ENCODE results near the gene RCN1. TPM values are rescaled to one million over a fixed set of nuclear protein-coding genes. Genes with fewer than 3 reads are reported as not detected.

RCN1 gene
- total RNA-seq, 1 donor from 2014 or later: 200 TPM

DNA sequence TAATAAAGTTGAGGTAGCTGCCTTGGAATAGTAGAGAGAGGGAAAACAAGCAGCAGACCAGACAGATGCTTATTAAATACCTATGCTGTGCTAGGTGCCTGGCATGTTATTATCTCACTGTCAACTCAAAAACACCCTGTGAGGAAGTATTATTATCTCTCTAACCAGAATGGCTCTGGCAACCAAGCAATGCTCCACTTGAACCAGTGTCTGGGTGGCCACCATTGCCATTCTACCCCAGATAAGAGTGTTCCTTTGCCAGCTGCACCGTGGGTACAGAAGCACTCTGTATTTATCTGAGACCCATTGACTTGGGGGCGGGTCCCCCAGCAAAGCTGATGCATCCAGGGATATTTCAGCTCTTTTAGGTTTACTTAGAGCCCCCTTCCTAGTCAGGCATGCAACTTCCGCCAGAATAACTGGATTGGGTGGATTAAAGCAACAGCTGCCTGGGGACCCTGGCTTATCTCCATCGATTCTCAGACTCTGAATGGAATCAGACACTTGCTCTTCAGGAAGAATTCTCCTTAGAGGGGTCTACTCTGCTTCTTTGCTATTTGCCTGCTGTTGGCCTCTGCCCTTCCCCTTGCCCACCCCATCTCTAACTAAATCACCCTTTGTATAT lies 49.1 kb downstream of the RCN1 start:
- no peaks in the 10 kb centered on the region for H3K36me3 Mint-ChIP-seq (ENCODE audit: unreplicated experiment)
- no peak for DNase-seq
- H3K4me3 Mint-ChIP-seq (ENCODE audit: unreplicated experiment): no peak overlapping the region
- no peak overlapping the region for H3K27ac Mint-ChIP-seq (ENCODE audit: unreplicated experiment)
- H3K27me3 Mint-ChIP-seq (ENCODE audit: unreplicated experiment): no peaks in the 10 kb centered on the region
- peaks cover 1% of the 10 kb centered on the region for H3K9me3 Mint-ChIP-seq (ENCODE audit: unreplicated experiment)
- no peaks in the 10 kb centered on the region for H3K4me1 Mint-ChIP-seq (ENCODE audit: low read depth, unreplicated experiment)
- TF ChIP-seq, protein P1, sequence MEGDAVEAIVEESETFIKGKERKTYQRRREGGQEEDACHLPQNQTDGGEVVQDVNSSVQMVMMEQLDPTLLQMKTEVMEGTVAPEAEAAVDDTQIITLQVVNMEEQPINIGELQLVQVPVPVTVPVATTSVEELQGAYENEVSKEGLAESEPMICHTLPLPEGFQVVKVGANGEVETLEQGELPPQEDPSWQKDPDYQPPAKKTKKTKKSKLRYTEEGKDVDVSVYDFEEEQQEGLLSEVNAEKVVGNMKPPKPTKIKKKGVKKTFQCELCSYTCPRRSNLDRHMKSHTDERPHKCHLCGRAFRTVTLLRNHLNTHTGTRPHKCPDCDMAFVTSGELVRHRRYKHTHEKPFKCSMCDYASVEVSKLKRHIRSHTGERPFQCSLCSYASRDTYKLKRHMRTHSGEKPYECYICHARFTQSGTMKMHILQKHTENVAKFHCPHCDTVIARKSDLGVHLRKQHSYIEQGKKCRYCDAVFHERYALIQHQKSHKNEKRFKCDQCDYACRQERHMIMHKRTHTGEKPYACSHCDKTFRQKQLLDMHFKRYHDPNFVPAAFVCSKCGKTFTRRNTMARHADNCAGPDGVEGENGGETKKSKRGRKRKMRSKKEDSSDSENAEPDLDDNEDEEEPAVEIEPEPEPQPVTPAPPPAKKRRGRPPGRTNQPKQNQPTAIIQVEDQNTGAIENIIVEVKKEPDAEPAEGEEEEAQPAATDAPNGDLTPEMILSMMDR (IDR thresholded peaks at IDR 0.05; ENCODE audit: partially characterized antibody, unreplicated experiment): no peak

DNA sequence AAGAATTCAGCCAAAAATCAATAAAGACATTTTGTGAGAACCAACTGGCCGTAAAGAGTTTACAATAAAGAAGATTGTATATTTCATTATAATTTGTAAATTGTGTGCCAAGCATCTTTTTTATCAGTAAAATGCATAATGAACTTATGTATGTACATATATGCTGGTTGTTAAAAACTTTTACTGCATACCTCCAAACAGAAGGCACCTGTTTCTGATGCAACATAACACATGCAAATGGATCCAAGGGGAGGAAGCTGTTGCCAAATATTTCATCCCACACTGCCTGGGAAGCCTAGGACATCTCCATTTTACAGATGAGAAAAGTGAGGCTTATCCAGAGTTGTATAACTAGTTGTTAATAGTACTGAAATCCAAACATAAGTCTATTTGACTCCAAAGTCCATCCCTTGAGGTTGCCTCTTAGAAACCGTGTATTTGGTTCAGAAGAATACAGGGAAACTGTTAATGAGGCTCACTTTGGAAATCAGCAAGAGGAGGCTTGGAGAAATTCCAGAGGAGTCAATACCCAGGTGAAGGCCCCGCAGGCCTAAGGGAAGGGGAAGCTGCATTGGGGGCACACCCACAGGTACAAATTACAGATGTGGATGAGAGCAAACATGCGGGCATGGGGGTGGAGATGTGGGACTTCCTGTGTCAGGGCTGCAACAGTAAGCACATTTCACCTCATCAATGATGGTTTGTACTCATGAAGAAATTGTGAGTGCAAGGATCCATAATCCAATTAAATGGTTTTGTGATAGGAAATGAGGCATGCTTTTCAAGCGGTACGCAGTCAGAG lies 51.1 kb downstream of the RCN1 start:
- H3K36me3 Mint-ChIP-seq (ENCODE audit: unreplicated experiment): peaks cover 4% of the 10 kb centered on the region
- no peak for DNase-seq
- TF ChIP-seq, protein P1 (IDR thresholded peaks at IDR 0.05; ENCODE audit: partially characterized antibody, unreplicated experiment): no peak
- H3K27me3 Mint-ChIP-seq (ENCODE audit: unreplicated experiment): no peaks in the 10 kb centered on the region
- no peaks in the 10 kb centered on the region for H3K4me1 Mint-ChIP-seq (ENCODE audit: low read depth, unreplicated experiment)
- peaks cover 3% of the 10 kb centered on the region for H3K9me3 Mint-ChIP-seq (ENCODE audit: unreplicated experiment)
- H3K4me3 Mint-ChIP-seq (ENCODE audit: unreplicated experiment): no peak overlapping the region
- H3K27ac Mint-ChIP-seq (ENCODE audit: unreplicated experiment): no peak overlapping the region

DNA sequence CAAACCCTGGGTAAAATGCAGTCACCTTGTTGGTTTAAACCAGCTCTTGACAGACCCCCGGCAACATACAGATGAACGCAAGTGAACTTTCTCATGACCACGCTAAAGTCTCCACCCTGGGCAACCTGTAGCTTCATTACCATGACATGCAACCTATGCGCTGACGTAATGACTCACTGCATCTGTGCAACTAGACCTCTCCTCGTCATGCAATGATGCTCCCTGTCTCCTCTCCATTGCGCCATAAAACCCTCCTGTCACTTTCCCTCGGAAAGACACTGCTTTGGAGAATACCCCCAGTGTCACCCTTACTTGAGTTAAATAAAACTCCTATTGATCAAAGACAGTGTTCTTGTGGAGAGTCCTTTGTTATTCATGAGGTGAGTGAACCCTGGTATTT lies 52.5 kb downstream of the RCN1 start:
- no peak for DNase-seq
- H3K4me1 Mint-ChIP-seq (ENCODE audit: low read depth, unreplicated experiment): no peaks in the 10 kb centered on the region
- H3K27ac Mint-ChIP-seq (ENCODE audit: unreplicated experiment): no peak overlapping the region
- no peak overlapping the region for H3K4me3 Mint-ChIP-seq (ENCODE audit: unreplicated experiment)
- peaks cover 4% of the 10 kb centered on the region for H3K36me3 Mint-ChIP-seq (ENCODE audit: unreplicated experiment)
- H3K27me3 Mint-ChIP-seq (ENCODE audit: unreplicated experiment): no peaks in the 10 kb centered on the region
- TF ChIP-seq, protein P1 (IDR thresholded peaks at IDR 0.05; ENCODE audit: partially characterized antibody, unreplicated experiment): no peak
- H3K9me3 Mint-ChIP-seq (ENCODE audit: unreplicated experiment): peaks cover 3% of the 10 kb centered on the region

DNA sequence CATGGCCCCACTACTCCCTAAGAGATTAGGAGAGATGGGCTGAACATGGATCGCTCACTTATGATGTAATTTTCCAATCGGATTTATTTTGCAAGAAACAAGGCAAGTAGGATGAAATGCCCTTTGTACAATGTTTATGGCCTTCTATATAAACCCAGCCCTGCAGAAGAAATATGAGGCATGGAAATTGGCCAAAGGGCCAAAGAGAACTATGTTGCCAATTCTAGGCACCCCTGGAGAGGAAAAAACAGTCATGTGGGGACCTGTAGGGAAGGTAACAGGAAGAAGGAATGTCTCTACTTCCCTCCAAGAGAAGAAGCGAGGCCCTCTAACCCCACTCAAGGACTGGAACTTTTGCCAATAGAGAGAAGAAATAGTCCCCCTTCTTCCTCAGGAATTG lies 54.4 kb downstream of the RCN1 start:
- no peak for DNase-seq
- Mint-ChIP-seq H3K36me3 (ENCODE audit: unreplicated experiment) (peaks cover 4% of the 10 kb centered on the region), H3K9me3 (ENCODE audit: unreplicated experiment) (peaks cover 3% of the 10 kb centered on the region), H3K4me1 (ENCODE audit: low read depth, unreplicated experiment) (no peaks in the 10 kb centered on the region), H3K27me3 (ENCODE audit: unreplicated experiment) (no peaks in the 10 kb centered on the region), H3K27ac (ENCODE audit: unreplicated experiment) (no peak overlapping the region), H3K4me3 (ENCODE audit: unreplicated experiment) (no peak overlapping the region)
- TF ChIP-seq, protein P1 (IDR thresholded peaks at IDR 0.05; ENCODE audit: partially characterized antibody, unreplicated experiment): no peak

DNA sequence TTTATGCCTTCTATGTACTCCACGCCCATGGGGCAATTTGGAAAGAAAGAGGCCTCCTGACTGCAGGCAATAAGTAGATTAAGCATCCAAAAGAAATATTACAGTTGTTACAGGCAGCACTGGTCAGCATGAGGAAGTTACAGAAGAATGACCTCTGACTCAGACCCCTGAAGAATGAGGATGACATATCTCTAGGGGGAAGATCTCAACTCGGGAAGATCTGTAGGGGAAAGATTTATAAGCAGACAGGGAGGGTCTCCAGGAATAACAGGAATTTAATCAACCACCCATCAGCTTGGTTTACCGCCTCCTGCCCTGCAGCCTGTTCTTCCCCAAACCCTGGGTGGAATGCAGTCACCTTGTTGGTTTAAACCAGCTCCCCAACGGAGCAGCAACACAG lies 58.0 kb downstream of the RCN1 start:
- DNase-seq: no peak
- TF ChIP-seq, protein P1 (IDR thresholded peaks at IDR 0.05; ENCODE audit: partially characterized antibody, unreplicated experiment): no peak
- Mint-ChIP-seq H3K4me1 (ENCODE audit: low read depth, unreplicated experiment) (no peaks in the 10 kb centered on the region), H3K36me3 (ENCODE audit: unreplicated experiment) (peaks cover 4% of the 10 kb centered on the region), H3K27ac (ENCODE audit: unreplicated experiment) (no peak overlapping the region), H3K4me3 (ENCODE audit: unreplicated experiment) (no peak overlapping the region), H3K9me3 (ENCODE audit: unreplicated experiment) (peaks cover 3% of the 10 kb centered on the region), H3K27me3 (ENCODE audit: unreplicated experiment) (no peaks in the 10 kb centered on the region)
